Ishikawa (cell line): ENCODE measurements around the gene SLC8A1.

ENCODE experiments used
- CEBPB ChIP-seq: IDR thresholded peaks from 2 replicates; pipeline ENCODE4 v1.6.1; 2012
- CREB1 ChIP-seq: IDR thresholded peaks from 2 replicates; pipeline ENCODE4 v1.6.1; 2012; ENCODE audit warnings: low read depth
- EGR1 ChIP-seq: IDR thresholded peaks from 2 replicates; pipeline ENCODE4 v1.6.1; 2012
- EP300 ChIP-seq: IDR thresholded peaks from 2 replicates; pipeline ENCODE4 v1.6.1; 2012; ENCODE audit warnings: borderline replicate concordance
- FOXM1 ChIP-seq: IDR thresholded peaks from 2 replicates; pipeline ENCODE4 v1.6.1; 2012; ENCODE audit warnings: low read depth, borderline replicate concordance
- NFIC ChIP-seq: IDR thresholded peaks from 2 replicates; pipeline ENCODE4 v1.6.1; 2012
- RAD21 ChIP-seq: IDR thresholded peaks from 2 replicates; pipeline ENCODE4 v1.6.1; 2012; ENCODE audit warnings: low read depth
- TAF1 ChIP-seq: IDR thresholded peaks from 2 replicates; pipeline ENCODE4 v1.6.1; 2012; ENCODE audit warnings: low read depth, mild to moderate bottlenecking
- TCF12 ChIP-seq: IDR thresholded peaks from 2 replicates; pipeline ENCODE4 v1.6.1; 2012; ENCODE audit warnings: low read depth
- TEAD4 ChIP-seq: IDR thresholded peaks from 2 replicates; pipeline ENCODE4 v1.6.1; 2012
- YY1 ChIP-seq: IDR thresholded peaks from 2 replicates; pipeline ENCODE4 v1.6.1; 2012; ENCODE audit warnings: low read depth
- ZBTB7A ChIP-seq: IDR thresholded peaks from 2 replicates; pipeline ENCODE4 v1.6.1; 2012; ENCODE audit warnings: low read depth
- TF ChIP-seq, protein P1 (sequence below): IDR thresholded peaks from 2 replicates; pipeline ENCODE4 v1.6.1; 2012
- TF ChIP-seq, protein P2 (sequence below): IDR thresholded peaks from 2 replicates; pipeline ENCODE4 v1.6.1; 2012
- TF ChIP-seq, protein P3 (sequence below): IDR thresholded peaks from 2 replicates; pipeline ENCODE4 v1.6.1; 2012; ENCODE audit warnings: low read depth, mild to moderate bottlenecking

The SLC8A1 gene

DNA sequence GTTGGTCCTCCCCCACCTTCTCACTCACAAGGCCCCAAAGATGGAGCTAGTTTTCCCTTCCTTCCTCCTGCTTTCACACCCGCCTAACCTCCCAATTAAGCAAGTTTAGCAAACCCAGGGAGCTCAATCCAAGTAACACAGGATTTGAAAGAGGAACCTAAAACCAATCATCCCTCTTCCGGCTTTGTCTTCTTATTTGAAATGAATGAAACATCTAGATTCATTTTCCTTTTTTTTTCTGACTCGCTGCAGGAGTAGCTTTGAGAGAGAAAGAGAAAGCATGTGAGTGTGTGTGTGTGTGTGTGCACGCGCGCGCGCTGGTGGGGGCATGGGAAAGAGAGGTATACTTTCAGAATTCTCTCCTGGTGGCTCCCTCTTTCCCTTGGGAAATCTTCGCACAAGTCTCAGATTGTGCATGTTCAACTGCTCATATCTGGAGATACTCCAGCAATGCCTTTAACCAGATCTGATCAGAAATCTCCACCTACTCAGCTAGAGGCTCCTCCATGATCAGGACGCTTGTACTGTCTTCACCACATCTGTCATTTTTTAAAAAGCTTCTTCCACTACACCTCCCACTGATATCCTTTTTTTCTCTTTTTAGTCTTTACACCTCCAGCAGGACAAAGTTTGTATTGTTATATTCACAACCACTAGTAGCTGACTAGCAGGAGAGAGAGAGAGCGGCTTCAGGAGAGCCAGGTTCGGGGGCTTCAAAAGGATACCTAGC is 1.7 kb downstream of the SLC8A1 start:
- TF ChIP-seq TEAD4 = no peak
- TF ChIP-seq ZBTB7A = no peak
- TF ChIP-seq, protein P1, sequence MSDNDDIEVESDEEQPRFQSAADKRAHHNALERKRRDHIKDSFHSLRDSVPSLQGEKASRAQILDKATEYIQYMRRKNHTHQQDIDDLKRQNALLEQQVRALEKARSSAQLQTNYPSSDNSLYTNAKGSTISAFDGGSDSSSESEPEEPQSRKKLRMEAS = no peak
- TF ChIP-seq, protein P2, sequence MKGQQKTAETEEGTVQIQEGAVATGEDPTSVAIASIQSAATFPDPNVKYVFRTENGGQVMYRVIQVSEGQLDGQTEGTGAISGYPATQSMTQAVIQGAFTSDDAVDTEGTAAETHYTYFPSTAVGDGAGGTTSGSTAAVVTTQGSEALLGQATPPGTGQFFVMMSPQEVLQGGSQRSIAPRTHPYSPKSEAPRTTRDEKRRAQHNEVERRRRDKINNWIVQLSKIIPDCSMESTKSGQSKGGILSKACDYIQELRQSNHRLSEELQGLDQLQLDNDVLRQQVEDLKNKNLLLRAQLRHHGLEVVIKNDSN = no peak
- no peak for TF ChIP-seq CREB1
- TF ChIP-seq TAF1 = no peak
- TF ChIP-seq RAD21 = no peak

DNA sequence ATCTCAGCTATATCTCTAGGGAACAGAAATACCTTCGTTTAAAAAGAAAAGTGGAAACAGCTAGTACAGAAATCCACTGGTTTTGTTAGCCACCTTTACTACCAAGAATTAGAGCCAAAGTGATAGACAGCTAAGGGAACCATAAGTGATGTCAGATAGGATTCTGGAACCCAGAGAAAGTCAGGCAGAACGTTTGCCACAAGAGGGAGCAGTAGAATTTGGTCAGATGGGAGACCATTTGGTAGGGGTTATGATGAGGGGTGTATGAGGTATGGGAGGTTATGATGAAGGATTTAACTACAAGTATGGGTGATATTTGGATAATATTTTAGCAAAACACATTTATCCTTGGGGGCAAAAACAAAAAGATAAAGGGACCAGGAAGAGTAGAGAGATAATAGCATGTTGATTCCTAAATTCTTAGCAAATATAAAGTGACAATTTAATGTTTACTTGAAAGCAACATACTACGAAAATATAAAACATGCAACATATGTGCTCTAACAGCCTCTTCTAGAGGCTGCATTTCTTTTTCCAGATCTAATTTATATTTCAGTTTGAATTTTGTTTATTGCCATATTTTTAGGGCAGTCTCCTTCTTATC is 3.3 kb downstream of the SLC8A1 start:
- TF ChIP-seq EP300 = no peak
- TF ChIP-seq, protein P1 = no peak
- TF ChIP-seq RAD21 = peak; percentile 24; the same call in 1 of the 2 replicates
- no peak for TF ChIP-seq ZBTB7A
- TF ChIP-seq EGR1 = no peak

DNA sequence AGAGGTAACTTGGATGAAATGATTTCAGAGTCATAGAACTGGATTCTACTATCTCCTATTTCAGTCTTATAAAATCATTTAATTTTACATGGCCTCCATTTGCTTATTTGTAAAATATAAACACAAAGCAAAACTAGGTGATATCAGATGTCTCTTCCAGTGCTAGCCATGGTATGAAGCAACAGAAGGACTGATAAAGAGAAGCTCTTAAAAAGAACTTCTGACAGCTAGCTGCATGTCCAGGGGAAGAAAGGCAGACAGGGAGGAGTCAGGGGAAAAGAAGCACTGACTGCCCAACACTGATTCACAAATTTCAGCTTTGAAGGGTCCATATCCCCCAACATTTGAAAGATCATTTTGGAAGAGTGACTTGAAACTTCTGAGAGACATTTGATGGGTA is 6.4 kb downstream of the SLC8A1 start:
- TF ChIP-seq TEAD4 = no peak
- TF ChIP-seq TCF12 = no peak
- no peak for TF ChIP-seq CREB1
- TF ChIP-seq EP300 = no peak
- no peak for TF ChIP-seq EGR1
- TF ChIP-seq YY1 = no peak
- TF ChIP-seq RAD21 = no peak
- TF ChIP-seq, protein P1 = no peak
- TF ChIP-seq, protein P3, sequence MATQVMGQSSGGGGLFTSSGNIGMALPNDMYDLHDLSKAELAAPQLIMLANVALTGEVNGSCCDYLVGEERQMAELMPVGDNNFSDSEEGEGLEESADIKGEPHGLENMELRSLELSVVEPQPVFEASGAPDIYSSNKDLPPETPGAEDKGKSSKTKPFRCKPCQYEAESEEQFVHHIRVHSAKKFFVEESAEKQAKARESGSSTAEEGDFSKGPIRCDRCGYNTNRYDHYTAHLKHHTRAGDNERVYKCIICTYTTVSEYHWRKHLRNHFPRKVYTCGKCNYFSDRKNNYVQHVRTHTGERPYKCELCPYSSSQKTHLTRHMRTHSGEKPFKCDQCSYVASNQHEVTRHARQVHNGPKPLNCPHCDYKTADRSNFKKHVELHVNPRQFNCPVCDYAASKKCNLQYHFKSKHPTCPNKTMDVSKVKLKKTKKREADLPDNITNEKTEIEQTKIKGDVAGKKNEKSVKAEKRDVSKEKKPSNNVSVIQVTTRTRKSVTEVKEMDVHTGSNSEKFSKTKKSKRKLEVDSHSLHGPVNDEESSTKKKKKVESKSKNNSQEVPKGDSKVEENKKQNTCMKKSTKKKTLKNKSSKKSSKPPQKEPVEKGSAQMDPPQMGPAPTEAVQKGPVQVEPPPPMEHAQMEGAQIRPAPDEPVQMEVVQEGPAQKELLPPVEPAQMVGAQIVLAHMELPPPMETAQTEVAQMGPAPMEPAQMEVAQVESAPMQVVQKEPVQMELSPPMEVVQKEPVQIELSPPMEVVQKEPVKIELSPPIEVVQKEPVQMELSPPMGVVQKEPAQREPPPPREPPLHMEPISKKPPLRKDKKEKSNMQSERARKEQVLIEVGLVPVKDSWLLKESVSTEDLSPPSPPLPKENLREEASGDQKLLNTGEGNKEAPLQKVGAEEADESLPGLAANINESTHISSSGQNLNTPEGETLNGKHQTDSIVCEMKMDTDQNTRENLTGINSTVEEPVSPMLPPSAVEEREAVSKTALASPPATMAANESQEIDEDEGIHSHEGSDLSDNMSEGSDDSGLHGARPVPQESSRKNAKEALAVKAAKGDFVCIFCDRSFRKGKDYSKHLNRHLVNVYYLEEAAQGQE = no peak

DNA sequence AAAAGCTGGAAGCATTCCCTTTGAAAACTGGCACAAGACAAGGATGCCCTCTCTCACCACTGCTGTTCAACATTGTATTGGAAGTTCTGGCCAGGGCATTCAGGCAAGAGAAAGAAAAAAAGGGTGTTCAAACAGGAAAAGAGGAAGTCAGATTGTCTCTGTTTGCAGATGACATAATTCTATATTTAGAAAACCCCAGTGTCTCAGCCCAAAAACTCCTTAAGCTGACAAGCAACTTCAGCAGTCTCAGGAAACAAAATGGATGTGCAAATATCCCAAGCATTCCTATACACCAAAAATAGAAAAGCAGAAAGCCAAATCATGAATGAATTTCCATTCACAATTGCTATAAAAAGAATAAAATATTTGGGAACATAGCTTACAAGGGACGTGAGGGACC is 11.1 kb downstream of the SLC8A1 start:
- TF ChIP-seq FOXM1 (no peak), TCF12 (no peak)
- TF ChIP-seq, protein P3 = no peak
- TF ChIP-seq, protein P2 = no peak

DNA sequence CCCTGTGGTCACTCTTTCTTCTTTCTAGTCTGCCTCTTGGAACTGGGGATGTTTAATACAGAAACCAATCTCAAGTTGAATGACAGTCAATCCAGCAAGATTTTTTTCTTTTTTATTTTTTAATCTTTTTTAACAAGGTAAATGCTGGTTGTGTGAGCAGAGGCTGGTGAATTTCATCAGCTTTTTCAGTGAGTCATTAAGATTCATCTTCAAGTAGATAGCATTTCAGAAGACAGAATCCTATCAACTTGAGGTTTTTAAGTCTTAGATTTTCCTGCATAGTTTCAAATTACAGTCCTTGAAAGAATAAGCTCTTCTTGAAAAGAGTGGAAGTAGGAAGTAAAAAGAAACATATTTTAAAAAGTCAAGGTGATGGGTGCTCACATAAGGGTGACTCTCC is 12.4 kb downstream of the SLC8A1 start:
- TF ChIP-seq, protein P1 = no peak
- TF ChIP-seq NFIC = no peak
- no peak for TF ChIP-seq TCF12
- TF ChIP-seq CEBPB = no peak
- no peak for TF ChIP-seq YY1
- no peak for TF ChIP-seq FOXM1
- TF ChIP-seq RAD21 = no peak

DNA sequence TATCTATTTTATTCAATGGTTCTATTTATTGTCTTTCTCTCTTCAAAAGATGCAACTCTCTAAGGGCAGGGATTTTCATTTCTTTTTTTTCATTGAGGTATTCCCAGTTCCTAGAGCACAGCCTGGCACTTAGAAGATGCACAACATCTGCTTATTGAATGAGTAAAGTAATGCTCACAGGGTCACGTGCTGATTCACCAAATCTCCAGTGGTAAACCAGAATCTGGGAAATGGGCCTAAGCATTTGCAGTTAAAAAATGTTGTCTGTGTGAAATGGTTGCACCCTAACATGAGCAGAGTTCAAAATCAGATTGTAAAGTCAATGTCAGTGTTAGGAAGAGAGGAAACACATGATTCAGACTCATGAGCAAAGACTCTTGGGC is 15.8 kb downstream of the SLC8A1 start:
- TF ChIP-seq CEBPB = no peak
- TF ChIP-seq, protein P3 = no peak
- TF ChIP-seq, protein P2 = no peak
- TF ChIP-seq ZBTB7A = no peak
- no peak for TF ChIP-seq TEAD4
- no peak for TF ChIP-seq EGR1
- TF ChIP-seq FOXM1 = no peak
- no peak for TF ChIP-seq TAF1
- no peak for TF ChIP-seq YY1
- TF ChIP-seq NFIC = no peak
- no peak for TF ChIP-seq RAD21
- TF ChIP-seq, protein P1 = no peak
